Measurements from ENCODE around the gene ZNF555. TPM values are rescaled to one million over a fixed set of nuclear protein-coding genes. Genes with fewer than 3 reads are reported as not detected.

ZNF555 gene
- total and polyA plus RNA-seq, 2 of the 13 experiments (the other 11 are each of a cell fraction or from before 2014, with no cell fraction given) = 5.0 to 8.0 TPM

DNA sequence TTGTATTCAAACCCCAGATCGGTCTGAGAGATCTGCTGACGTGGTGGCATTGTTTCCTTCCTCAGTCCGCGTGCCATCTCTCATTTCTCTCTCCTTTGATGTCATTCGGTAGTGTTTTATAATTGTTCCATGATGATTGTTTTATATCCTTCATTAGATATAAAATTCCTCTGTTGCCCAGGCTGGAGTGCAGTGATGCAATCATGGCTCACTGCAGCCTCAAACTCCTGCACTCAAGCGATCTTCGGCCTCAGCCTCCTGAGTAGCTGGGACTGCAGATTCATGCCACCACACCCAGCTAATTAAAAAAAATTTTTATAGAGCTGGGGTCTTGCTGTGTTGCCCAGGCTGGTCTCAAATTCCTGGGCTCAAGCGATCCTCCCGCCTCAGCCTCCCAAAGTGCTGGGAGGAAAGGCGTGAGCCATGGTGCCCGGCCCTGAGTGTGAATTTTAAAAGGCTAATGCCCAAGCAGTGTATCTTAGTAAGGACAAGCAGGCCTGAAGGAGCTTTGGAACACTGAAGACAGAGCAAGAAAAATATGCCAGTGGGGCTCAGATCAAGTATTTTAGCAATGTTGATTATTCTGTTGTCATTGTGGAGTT is 64.7 kb downstream of the ZNF555 start:
- no peaks in the 10 kb centered on the region for H3K27me3 ChIP-seq (ENCODE audit: control insufficient read depth in 1 of 2, insufficient read depth in 2 of 2, low read length in 2 of 2)
- H3K4me3 ChIP-seq (replicated peaks in 1 of 3; ENCODE audit: insufficient read depth in 1 of 3, low read depth in 2 of 3, low read length in 3 of 3) = no peak overlapping the region
- ChIA-PET POLR2A (no interaction called here), CTCF (ENCODE audit: low intra/inter-chr PET ratio, low total read pairs) (no interaction called here)
- H3K9me3 ChIP-seq (ENCODE audit: low read length) = no peaks in the 10 kb centered on the region
- H3K79me2 ChIP-seq (ENCODE audit: insufficient read depth, low read length) = peaks cover 82% of the 10 kb centered on the region
- H3K9ac ChIP-seq (ENCODE audit: insufficient read depth, low read depth, low read length) = no peak overlapping the region
- WGBS (ENCODE audit: low lambda C conversion rate) = 93% methylated on average over 11 of the region's 11 CpGs
- DNase-seq (ENCODE audit: low spot score) = no peak
- H3K27ac ChIP-seq (ENCODE audit: extremely low read length, insufficient read depth, low read length) = no peak overlapping the region
- intact Hi-C loops (cut with micrococcal nuclease; ENCODE audit: unreplicated experiment) (no loop called here), in situ Hi-C loops (cut with HindIII; ENCODE audit: extremely low pct_ligation_motif_present, low pct_unique_long_range_greater_than_20kb) (no loop called here)
- TF ChIP-seq RFX5 (IDR thresholded peaks at IDR 0.05; ENCODE audit: low read depth, low read length) = no peak
- peak; percentile 72 for TF ChIP-seq ZNF121 (CRISPR knock-in tag; IDR thresholded peaks at IDR 0.05)
- TF ChIP-seq CEBPG (CRISPR knock-in tag; IDR thresholded peaks at IDR 0.05) = peak; percentile 36; the same call in 1 of the 2 replicates
- TF ChIP-seq, protein P1, sequence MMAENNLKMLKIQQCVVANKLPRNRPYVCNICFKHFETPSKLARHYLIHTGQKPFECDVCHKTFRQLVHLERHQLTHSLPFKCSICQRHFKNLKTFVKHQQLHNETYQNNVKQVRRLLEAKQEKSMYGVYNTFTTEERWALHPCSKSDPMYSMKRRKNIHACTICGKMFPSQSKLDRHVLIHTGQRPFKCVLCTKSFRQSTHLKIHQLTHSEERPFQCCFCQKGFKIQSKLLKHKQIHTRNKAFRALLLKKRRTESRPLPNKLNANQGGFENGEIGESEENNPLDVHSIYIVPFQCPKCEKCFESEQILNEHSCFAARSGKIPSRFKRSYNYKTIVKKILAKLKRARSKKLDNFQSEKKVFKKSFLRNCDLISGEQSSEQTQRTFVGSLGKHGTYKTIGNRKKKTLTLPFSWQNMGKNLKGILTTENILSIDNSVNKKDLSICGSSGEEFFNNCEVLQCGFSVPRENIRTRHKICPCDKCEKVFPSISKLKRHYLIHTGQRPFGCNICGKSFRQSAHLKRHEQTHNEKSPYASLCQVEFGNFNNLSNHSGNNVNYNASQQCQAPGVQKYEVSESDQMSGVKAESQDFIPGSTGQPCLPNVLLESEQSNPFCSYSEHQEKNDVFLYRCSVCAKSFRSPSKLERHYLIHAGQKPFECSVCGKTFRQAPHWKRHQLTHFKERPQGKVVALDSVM (CRISPR knock-in tag; IDR thresholded peaks at IDR 0.05) = peak; percentile 34; the same call in 1 of the 2 replicates
- TF ChIP-seq CEBPB (IDR thresholded peaks at IDR 0.05; ENCODE audit: borderline replicate concordance, low read depth, low read length) = 0 out of 2 replicates have a peak, but pooled peaks have one; percentile 20
- peaks cover 23% of the 10 kb centered on the region for H4K20me1 ChIP-seq (ENCODE audit: insufficient read depth, low read length)
- peaks cover 45% of the 10 kb centered on the region for H3K4me1 ChIP-seq (ENCODE audit: insufficient read depth, low read length)
- no peak overlapping the region for H2AFZ ChIP-seq (ENCODE audit: low read length)
- no peak overlapping the region for H3K4me2 ChIP-seq (ENCODE audit: low read depth, low read length)
- no peak for FAIRE-seq
- BruUV-seq (replicated peaks) = no TSS peak
- no peak for ATAC-seq
- peaks cover 0 to 2% of the 10 kb centered on the region in 2 experiments; a peak in 2 of 5 replicates for H3K36me3 ChIP-seq (replicated peaks in 1 of 2; ENCODE audit: control insufficient read depth in 1 of 2, insufficient read depth in 2 of 2, low read length in 2 of 2)

DNA sequence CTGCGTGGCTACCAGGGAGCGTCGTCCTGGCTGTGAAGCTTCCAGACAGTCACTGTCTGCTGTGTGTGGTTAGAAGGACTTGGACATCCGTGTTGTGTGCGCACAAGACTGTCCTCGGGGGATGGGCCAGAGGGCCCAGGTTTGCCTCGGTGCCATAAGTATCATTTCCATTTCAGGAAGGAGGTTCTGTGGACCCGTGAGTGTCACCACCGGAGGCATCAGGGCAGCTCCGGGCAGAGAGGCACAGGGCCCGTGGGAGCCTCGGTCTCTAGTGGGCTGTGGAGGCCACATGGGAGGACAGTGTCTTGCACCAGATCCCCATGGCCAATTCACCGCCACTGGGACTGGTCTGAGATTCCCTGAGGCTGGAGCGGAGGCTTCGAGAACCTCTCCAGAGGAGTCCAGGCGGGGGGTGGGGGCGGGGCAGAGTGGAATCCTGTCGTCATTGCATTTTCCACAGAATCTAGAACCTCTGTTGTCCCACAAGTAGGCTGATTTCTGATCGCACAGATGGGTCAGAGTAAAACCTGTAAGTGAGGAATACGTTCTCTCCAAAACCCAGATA is 65.4 kb downstream of the ZNF555 start:
- no peak for FAIRE-seq
- TF ChIP-seq, protein P2, sequence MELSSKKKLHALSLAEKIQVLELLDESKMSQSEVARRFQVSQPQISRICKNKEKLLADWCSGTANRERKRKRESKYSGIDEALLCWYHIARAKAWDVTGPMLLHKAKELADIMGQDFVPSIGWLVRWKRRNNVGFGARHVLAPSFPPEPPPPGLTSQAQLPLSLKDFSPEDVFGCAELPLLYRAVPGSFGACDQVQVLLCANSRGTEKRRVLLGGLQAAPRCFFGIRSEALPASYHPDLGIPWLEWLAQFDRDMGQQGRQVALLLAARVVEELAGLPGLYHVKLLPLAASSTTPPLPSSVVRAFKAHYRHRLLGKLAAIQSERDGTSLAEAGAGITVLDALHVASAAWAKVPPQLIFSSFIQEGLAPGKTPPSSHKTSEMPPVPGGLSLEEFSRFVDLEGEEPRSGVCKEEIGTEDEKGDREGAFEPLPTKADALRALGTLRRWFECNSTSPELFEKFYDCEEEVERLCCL (CRISPR knock-in tag; IDR thresholded peaks at IDR 0.05; ENCODE audit: borderline replicate concordance) = no peak
- TF ChIP-seq KAT2B (IDR thresholded peaks at IDR 0.05; ENCODE audit: borderline replicate concordance, low read depth, low read length) (no peak), DPF2 (CRISPR knock-in tag; IDR thresholded peaks at IDR 0.05; ENCODE audit: borderline replicate concordance, low read depth) (no peak), ZNF333 (CRISPR knock-in tag; IDR thresholded peaks at IDR 0.05; ENCODE audit: borderline replicate concordance) (no peak), ZNF768 (CRISPR knock-in tag; IDR thresholded peaks at IDR 0.05) (no peak), SP4 (CRISPR knock-in tag; IDR thresholded peaks at IDR 0.05) (no peak), RBAK (CRISPR knock-in tag; IDR thresholded peaks at IDR 0.05) (no peak), TBP (CRISPR knock-in tag; IDR thresholded peaks at IDR 0.05) (no peak)
- TF ChIP-seq, protein P3, sequence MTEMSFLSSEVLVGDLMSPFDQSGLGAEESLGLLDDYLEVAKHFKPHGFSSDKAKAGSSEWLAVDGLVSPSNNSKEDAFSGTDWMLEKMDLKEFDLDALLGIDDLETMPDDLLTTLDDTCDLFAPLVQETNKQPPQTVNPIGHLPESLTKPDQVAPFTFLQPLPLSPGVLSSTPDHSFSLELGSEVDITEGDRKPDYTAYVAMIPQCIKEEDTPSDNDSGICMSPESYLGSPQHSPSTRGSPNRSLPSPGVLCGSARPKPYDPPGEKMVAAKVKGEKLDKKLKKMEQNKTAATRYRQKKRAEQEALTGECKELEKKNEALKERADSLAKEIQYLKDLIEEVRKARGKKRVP (CRISPR knock-in tag; IDR thresholded peaks at IDR 0.05) = no peak

More for the DNA sequence above, 65.4 kb downstream of the ZNF555 start:
- peaks cover 47% of the 10 kb centered on the region for H3K4me1 ChIP-seq (ENCODE audit: insufficient read depth, low read length)
- in situ Hi-C loops (cut with HindIII; ENCODE audit: extremely low pct_ligation_motif_present, low pct_unique_long_range_greater_than_20kb) (no loop called here), intact Hi-C loops (cut with micrococcal nuclease; ENCODE audit: unreplicated experiment) (no loop called here)
- no peak for ATAC-seq
- no peak overlapping the region for H2AFZ ChIP-seq (ENCODE audit: low read length)
- H3K27ac ChIP-seq (ENCODE audit: extremely low read length, insufficient read depth, low read length) = no peak overlapping the region
- no peak overlapping the region for H3K9ac ChIP-seq (ENCODE audit: insufficient read depth, low read depth, low read length)
- no TSS peak for BruUV-seq (replicated peaks)
- POLR2A ChIA-PET = no interaction called here
- peaks cover 23% of the 10 kb centered on the region for H4K20me1 ChIP-seq (ENCODE audit: insufficient read depth, low read length)
- H3K27me3 ChIP-seq (ENCODE audit: control insufficient read depth in 1 of 2, insufficient read depth in 2 of 2, low read length in 2 of 2) = no peaks in the 10 kb centered on the region
- no peak overlapping the region for H3K4me3 ChIP-seq (replicated peaks in 1 of 3; ENCODE audit: insufficient read depth in 1 of 3, low read depth in 2 of 3, low read length in 3 of 3)
- CTCF ChIA-PET (ENCODE audit: low intra/inter-chr PET ratio, low total read pairs) = no interaction called here
- H3K4me2 ChIP-seq (ENCODE audit: low read depth, low read length) = no peak overlapping the region
- WGBS (ENCODE audit: low lambda C conversion rate) = 95% methylated on average over 12 of the region's 20 CpGs
- DNase-seq (ENCODE audit: low spot score) = no peak
- H3K9me3 ChIP-seq (ENCODE audit: low read length) = no peaks in the 10 kb centered on the region
- peaks cover 0 to 2% of the 10 kb centered on the region in 2 experiments; a peak in 2 of 5 replicates for H3K36me3 ChIP-seq (replicated peaks in 1 of 2; ENCODE audit: control insufficient read depth in 1 of 2, insufficient read depth in 2 of 2, low read length in 2 of 2)
- H3K79me2 ChIP-seq (ENCODE audit: insufficient read depth, low read length) = peaks cover 84% of the 10 kb centered on the region
